HepG2 (cell line): ENCODE results near the gene CTU1.

Source experiments
- MIER2 ChIP-seq: IDR thresholded peaks from 2 replicates; pipeline ENCODE4 v1.6.1; 2016; ENCODE audit warnings: missing biosample characterization, missing genetic modification reagents
- MZF1 ChIP-seq: sonication (generic); formaldehyde crosslinking; IDR thresholded peaks from 2 replicates; pipeline ENCODE4 v1.8.1; 2023; ENCODE audit warnings: mild to moderate bottlenecking, missing genetic modification reagents, borderline replicate concordance

GRCh38 chr19:51082611-51083010 is 25.6 kb downstream of the CTU1 start, which contains the start of gene KLK14:
- no peak for TF ChIP-seq MZF1 (CRISPR knock-in tag)
- TF ChIP-seq MIER2 (CRISPR knock-in tag) = no peak
